Aorta (tissue), 5 donors: ENCODE measurements around the gene HBQ1. TPM values are rescaled to one million over a fixed set of nuclear protein-coding genes. Genes with fewer than 3 reads are reported as not detected.
"Not testable (repeated sequence)": the region's sequence is repeated elsewhere in the genome, so short reads cannot be mapped to it uniquely, and the experiment has no call there.

ENCODE experiments used
- ATAC-seq: fragments of 200-7000 bp; cut with Tn5 transposase; one replicate; pipeline ENCODE4 v1.9.1; 2022; ENCODE audit warnings: moderate library complexity; ENCODE audit not compliant: low FRiP score
- DNase-seq, 2 donors: peaks; one replicate each; pipeline ENCODE4 v3.0.0-alpha.2; 2020
- H3K27ac ChIP-seq, 2 donors: one replicate each; pipeline ENCODE4 v1.5.1; 2013; ENCODE audit warnings: low read length in 2 of 2, mild to moderate bottlenecking in 2 of 2, moderate library complexity in 2 of 2, control low read depth in 1 of 2, inconsistent platforms in 1 of 2, low read depth in 1 of 2
- H3K27me3 ChIP-seq, 2 donors: one replicate each; pipeline ENCODE4 v1.6.1; 2013; ENCODE audit warnings: control low read depth in 1 of 2, low read length in 1 of 2, mild to moderate bottlenecking in 1 of 2, moderate library complexity in 1 of 2; ENCODE audit not compliant: insufficient read depth in 2 of 2, control insufficient read depth in 1 of 2
- H3K36me3 ChIP-seq, 2 donors: one replicate each; pipeline ENCODE4 v1.6.1; 2013; ENCODE audit warnings: control low read depth in 1 of 2, low read length in 1 of 2, mild to moderate bottlenecking in 1 of 2; ENCODE audit not compliant: insufficient read depth in 2 of 2, control insufficient read depth in 1 of 2
- H3K4me1 ChIP-seq, 2 donors: one replicate each; pipeline ENCODE4 v1.6.1; 2013; ENCODE audit warnings: low read length in 2 of 2, control low read depth in 1 of 2, mild to moderate bottlenecking in 1 of 2, moderate library complexity in 1 of 2; ENCODE audit not compliant: insufficient read depth in 2 of 2, control insufficient read depth in 1 of 2
- H3K4me3 ChIP-seq, 2 donors: one replicate each; pipeline ENCODE4 v1.5.1; 2013; ENCODE audit warnings: low read length in 2 of 2, control low read depth in 1 of 2, mild to moderate bottlenecking in 1 of 2
- H3K9me3 ChIP-seq: one replicate; pipeline ENCODE4 v1.6.1; 2013; ENCODE audit warnings: mild to moderate bottlenecking, low read length; ENCODE audit not compliant: control insufficient read depth
- WGBS, 2 donors: extraction: QIAGEN DNeasy Blood & Tissue Kit; methylation state at CpG; one replicate each; pipeline ENCODE4 v1.1.7; 2013; 5-methylcytosine and 5-hydroxymethylcytosine counted together
- intact Hi-C, 2 donors: fragments of 100-400 bp; cut with DNase I; formaldehyde crosslinking; loops; one replicate each; pipeline versions ENCODE4 v1.14.2 to v1.15.0; 2022
- polyA plus RNA-seq, 2 donors: library from polyadenylated mRNA; stranded (reverse); fragments of 200-250 nt; gene quantifications; one replicate each; pipeline ENCODE4 v1.2.3, GENCODE V29; 2013
- total RNA-seq, 2 donors: library from RNA; stranded (reverse); fragmentation: NEBNext Ultra II Directional; extraction: Animal tissue kit (Norgen Biotek cat#: 25700); gene quantifications; one replicate each; pipeline ENCODE4 v1.2.1, GENCODE V29; 2021
- donor health status: healthy with polysubstance abuse.
- donor health status: Bipolar disorder and iron deficiency.
- donor health status: DM: no; HTN: no; CAD: no.
- donor health status: DM: no; HTN: no; CAD: no.
- donor health status: DM: yes; HTN: yes; CAD: no.

The HBQ1 gene
- total and polyA plus RNA-seq, 4 donors = not detected

- Histone ChIP-seq H3K4me1 (no peaks in the 10 kb centered on the region), H3K27me3 (no peaks in the 10 kb centered on the region), H3K4me3 (no peak overlapping the region), H3K36me3 (no peaks in the 10 kb centered on the region), H3K9me3 (no peaks in the 10 kb centered on the region), H3K27ac (no peak overlapping the region)
- intact Hi-C loops = no loop called here
- DNase-seq (no peak), ATAC-seq (no peak)
- WGBS, 2 donors = 54 to 56% methylated on average over 6 of the region's 6 CpGs
These were observed 36.8 kb upstream of the HBQ1 start for GRCh38 chr16:143456-143855.

DNA sequence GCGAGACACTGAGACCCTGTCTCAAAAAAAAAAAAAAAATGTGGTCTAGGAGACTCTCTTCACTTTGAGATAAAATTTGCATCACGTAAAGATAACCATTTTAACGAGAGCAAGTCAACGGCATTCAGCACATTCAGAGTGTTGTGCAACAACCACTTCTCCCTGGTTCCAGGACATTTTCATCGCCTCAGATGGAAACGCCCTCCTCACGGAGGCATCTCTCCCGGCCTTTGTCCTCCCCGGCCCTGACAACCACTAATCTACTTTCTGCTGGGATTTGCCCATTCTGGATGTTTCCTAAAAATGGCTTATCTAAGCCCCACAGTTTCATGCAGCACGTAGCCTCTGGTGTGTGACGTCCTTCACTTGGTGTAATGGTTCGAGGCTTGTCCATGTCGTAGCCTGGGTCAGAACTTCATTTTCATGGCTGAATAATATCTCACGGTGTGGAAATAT is 35.4 kb upstream of the HBQ1 start:
- intact Hi-C loops = no loop called here
- Histone ChIP-seq H3K4me3 (no peak overlapping the region), H3K36me3 (no peaks in the 10 kb centered on the region), H3K27me3 (no peaks in the 10 kb centered on the region), H3K9me3 (no peaks in the 10 kb centered on the region), H3K4me1 (no peaks in the 10 kb centered on the region), H3K27ac (no peak overlapping the region)
- ATAC-seq (no peak), DNase-seq (no peak)
- WGBS, 2 donors = 89 to 90% methylated on average over 14 of the region's 14 CpGs

DNA sequence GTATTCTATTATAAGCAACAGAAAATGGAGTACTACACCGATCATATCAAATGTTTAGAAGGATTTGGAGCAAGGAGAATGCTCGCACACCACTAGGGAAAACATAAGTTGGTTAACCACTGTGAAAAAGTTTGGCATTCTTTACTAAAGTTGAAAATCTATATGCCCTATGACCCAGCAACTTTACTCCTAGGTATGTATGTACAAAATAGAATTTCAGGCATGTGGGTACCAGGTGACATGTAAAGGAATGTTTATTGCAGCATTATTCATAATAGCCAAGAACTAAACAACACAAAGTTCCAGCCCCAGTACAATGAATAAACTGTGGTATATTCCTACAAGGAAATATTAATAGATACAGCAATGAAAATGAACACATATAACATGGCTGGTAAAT is 33.6 kb upstream of the HBQ1 start:
- H3K9me3 ChIP-seq = no peaks in the 10 kb centered on the region
- DNase-seq (no peak), ATAC-seq (no peak)
- H3K4me1 ChIP-seq = no peaks in the 10 kb centered on the region
- WGBS, 2 donors = 81 to 83% methylated on average over 2 of the region's 2 CpGs
- no peak overlapping the region for H3K4me3 ChIP-seq
- no peaks in the 10 kb centered on the region for H3K36me3 ChIP-seq
- no peak overlapping the region for H3K27ac ChIP-seq
- H3K27me3 ChIP-seq = no peaks in the 10 kb centered on the region
- intact Hi-C loops = no loop called here

DNA sequence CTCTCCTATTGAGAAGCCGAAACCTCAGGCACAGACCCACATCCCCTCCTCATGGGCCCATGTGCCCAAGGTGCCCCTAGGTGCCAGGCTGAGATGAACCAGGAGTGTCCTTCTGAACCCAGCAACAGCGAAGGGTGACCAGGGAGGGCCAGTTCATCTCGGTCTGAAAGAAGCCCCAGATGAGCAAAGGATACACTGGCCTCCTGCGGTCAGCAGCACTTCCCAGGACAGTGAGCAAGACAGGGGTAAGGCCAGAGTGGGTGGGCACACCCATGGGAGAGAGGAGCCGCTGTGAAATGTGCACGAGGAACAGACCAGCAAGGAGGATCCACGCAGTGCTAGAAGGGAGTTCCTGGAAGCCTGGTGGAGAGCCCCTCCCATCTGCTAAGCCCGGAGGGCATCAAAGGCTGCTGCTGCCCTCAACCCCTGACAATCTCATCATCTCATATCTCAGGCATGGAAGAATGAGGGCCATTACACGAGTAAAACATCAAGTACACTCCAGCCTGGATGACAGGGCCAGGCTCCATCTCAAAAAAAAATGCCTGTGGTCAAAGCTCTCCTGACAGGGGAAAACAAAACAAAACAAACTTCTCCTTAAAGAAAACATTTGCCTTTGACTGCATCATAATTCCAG is 31.1 kb upstream of the HBQ1 start:
- Histone ChIP-seq H3K4me3 (no peak overlapping the region), H3K9me3 (no peaks in the 10 kb centered on the region), H3K27me3 (no peaks in the 10 kb centered on the region), H3K4me1 (no peaks in the 10 kb centered on the region), H3K36me3 (no peaks in the 10 kb centered on the region), H3K27ac (no peak overlapping the region)
- DNase-seq (peak in 1 of 2 donors; percentile 15), ATAC-seq (no peak)
- intact Hi-C loops = no loop called here
- 41 to 47% methylated on average over 9 of the region's 9 CpGs for WGBS, 2 donors

DNA sequence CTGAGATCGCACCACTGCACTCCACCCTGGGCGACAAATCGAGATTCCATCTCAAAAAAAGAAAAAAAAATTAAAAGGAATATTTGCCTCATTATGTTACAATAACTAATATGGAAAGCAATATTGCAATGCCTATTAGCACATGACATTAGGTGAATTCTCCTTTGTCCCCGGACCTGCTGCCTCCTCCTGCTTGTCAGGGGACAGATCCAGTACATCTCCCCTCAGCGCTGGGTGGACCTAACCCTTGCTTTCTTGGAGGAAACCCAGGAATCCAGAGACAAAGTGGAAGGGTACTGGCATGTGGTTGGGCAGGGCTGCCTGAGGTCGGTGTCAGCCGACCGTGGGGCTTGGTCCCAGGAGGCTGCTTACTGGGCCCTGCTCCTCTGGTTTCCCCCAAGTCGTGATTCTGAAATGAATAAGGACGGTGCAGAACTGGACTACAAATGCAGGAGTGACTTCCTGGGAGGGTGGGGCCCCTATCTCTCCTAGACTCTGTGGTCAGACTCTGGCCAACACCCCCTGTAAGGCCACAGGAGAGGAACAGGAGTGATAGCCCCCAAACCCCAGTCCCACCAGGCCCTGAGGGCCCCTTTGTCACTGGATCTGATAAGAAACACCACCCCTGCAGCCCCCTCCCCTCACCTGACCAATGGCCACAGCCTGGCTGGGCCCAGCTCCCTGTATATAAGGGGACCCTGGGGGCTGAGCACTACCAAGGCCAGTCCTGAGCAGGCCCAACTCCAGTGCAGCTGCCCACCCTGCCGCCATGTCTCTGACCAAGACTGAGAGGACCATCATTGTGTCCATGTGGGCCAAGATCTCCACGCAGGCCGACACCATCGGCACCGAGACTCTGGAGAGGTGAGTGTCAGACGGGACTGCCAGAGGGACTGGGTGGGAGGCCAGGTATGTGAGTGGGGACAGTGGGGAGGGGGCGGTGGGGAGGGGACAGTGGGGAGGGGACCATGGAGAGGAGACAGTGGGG is 27.8 kb upstream of the HBQ1 start, which contains the start of gene HBZ:
Gene HBZ, plus strand, starts transcription at position 504 of the 988 bp plus-strand sequence. Its CDS starts 266 bp downstream, at position 770.
- H3K27ac ChIP-seq = no peak within 1 kb of the TSS
- ATAC-seq (no peak), DNase-seq (peak in 1 of 2 donors; percentile 61)
- H3K4me3 ChIP-seq = no peak within 1 kb of the TSS
- no peaks in the 10 kb centered on the region for H3K4me1 ChIP-seq
- intact Hi-C loops = no loop called here
- peaks cover 0 to 2% of the 10 kb centered on the region in 2 donors for H3K27me3 ChIP-seq
- no peaks in the 10 kb centered on the region for H3K36me3 ChIP-seq
- WGBS, 2 donors = 78 to 80% methylated on average over 17 of the region's 17 CpGs
- no peaks in the 10 kb centered on the region for H3K9me3 ChIP-seq

- DNase-seq, H3K4me3 ChIP-seq, H3K4me1 ChIP-seq, H3K27me3 ChIP-seq, H3K27ac ChIP-seq, intact Hi-C loops, H3K9me3 ChIP-seq, ATAC-seq, H3K36me3 ChIP-seq: not testable (repeated sequence)
- 83% methylated on average over 4 of the region's 6 CpGs for WGBS, 2 donors
These were observed 27.1 kb upstream of the HBQ1 start for GRCh38 chr16:153129-153521.

DNA sequence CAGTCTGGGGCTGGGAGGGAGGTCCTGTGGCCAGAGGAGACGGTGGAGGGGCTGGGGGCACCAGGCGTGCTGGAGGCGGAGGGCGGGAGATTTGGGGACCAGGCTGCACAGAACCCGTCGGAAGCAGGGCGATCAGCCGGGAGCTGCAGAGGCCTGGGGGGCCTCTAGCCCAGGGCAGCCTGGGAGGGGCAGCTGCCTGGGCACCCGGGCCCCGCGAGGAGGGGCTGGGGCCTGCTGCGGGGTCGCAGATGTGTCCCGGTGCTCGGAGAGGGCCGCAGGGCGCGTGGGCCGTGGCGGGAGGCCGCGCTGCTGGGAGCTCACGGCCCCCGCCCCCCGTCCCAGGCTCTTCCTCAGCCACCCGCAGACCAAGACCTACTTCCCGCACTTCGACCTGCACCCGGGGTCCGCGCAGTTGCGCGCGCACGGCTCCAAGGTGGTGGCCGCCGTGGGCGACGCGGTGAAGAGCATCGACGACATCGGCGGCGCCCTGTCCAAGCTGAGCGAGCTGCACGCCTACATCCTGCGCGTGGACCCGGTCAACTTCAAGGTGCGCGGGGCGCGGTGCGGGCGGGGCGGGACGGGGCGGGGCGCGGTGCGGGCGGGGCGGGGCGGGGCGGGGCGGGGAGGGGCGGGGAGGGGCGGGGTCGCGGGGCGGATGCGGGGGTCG is 26.6 kb upstream of the HBQ1 start:
- H3K27ac ChIP-seq, H3K9me3 ChIP-seq, intact Hi-C loops, ATAC-seq, H3K4me1 ChIP-seq, H3K36me3 ChIP-seq, DNase-seq, H3K27me3 ChIP-seq, H3K4me3 ChIP-seq: not testable (repeated sequence)
- WGBS, 2 donors = 3% methylated on average over 19 of the region's 74 CpGs; no CpG with 5 or more reads in 1 of the 2 donors

- no peak overlapping the region for H3K27ac ChIP-seq
- peak overlapping the region in 1 of 2 donors; percentile 4 for H3K4me3 ChIP-seq
- H3K4me1 ChIP-seq = no peaks in the 10 kb centered on the region
- peaks cover 0 to 2% of the 10 kb centered on the region in 2 donors for H3K27me3 ChIP-seq
- H3K9me3 ChIP-seq = no peaks in the 10 kb centered on the region
- intact Hi-C loops = no loop called here
- DNase-seq (peak in 1 of 2 donors; percentile 67), ATAC-seq (no peak)
- no peaks in the 10 kb centered on the region for H3K36me3 ChIP-seq
- 1 to 2% methylated on average over 51 to 55 of the region's 59 CpGs for WGBS, 2 donors
These were observed 25.8 kb upstream of the HBQ1 start for GRCh38 chr16:154217-155030.
